Measurements from ENCODE around the gene APLF. TPM values are rescaled to one million over a fixed set of nuclear protein-coding genes. Genes with fewer than 3 reads are reported as not detected.
"Not testable (repeated sequence)": the region's sequence is repeated elsewhere in the genome, so short reads cannot be mapped to it uniquely, and the experiment has no call there.

The APLF gene
- total and polyA plus RNA-seq, 4 donors = 1.0 to 9.5 (median 3.7) TPM

- Histone ChIP-seq H3K27me3 (ENCODE audit: control insufficient read depth, insufficient read depth, low read length) (no peaks in the 10 kb centered on the region), H3K4me3 (ENCODE audit: low read depth, low read length) (no peak overlapping the region), H3K9me3 (ENCODE audit: control insufficient read depth, insufficient read depth, low read length) (no peaks in the 10 kb centered on the region), H3K36me3 (ENCODE audit: control insufficient read depth, insufficient read depth, low read length) (no peaks in the 10 kb centered on the region), H3K27ac (ENCODE audit: low read depth, low read length) (no peak overlapping the region), H3K4me1 (ENCODE audit: control insufficient read depth, insufficient read depth, low read length) (peaks cover 2% of the 10 kb centered on the region)
- 86% methylated on average over 6 of the region's 7 CpGs for WGBS (ENCODE audit: insufficient coverage)
- DNase-seq (ENCODE audit: low read depth in 4 of 6, low spot score in 6 of 6) = no peak
Observed at GRCh38 chr2:68438455-68439303, 28.7 kb upstream of the APLF start.

GRCh38 chr2:68441179-68441993 lies 26.0 kb upstream of the APLF start:
- H3K27me3 ChIP-seq (ENCODE audit: control insufficient read depth, insufficient read depth, low read length) = no peaks in the 10 kb centered on the region
- H3K9me3 ChIP-seq (ENCODE audit: control insufficient read depth, insufficient read depth, low read length) = no peaks in the 10 kb centered on the region
- peak; percentile 78 to 97 (median 88) for DNase-seq (ENCODE audit: low read depth in 4 of 6, low spot score in 6 of 6)
- 37% methylated on average over 5 of the region's 6 CpGs for WGBS (ENCODE audit: insufficient coverage)
- H3K4me3 ChIP-seq (ENCODE audit: low read depth, low read length) = no peak overlapping the region
- H3K4me1 ChIP-seq (ENCODE audit: control insufficient read depth, insufficient read depth, low read length) = peaks cover 2% of the 10 kb centered on the region
- no peaks in the 10 kb centered on the region for H3K36me3 ChIP-seq (ENCODE audit: control insufficient read depth, insufficient read depth, low read length)
- H3K27ac ChIP-seq (ENCODE audit: low read depth, low read length) = no peak overlapping the region

- no peak overlapping the region for H3K4me3 ChIP-seq (ENCODE audit: low read depth, low read length)
- no peak for DNase-seq (ENCODE audit: low read depth in 4 of 6, low spot score in 6 of 6)
- WGBS (ENCODE audit: insufficient coverage) = no CpG with 5 or more reads among the region's 2 CpGs
- H3K4me1 ChIP-seq (ENCODE audit: control insufficient read depth, insufficient read depth, low read length) = peaks cover 2% of the 10 kb centered on the region
- H3K27me3 ChIP-seq (ENCODE audit: control insufficient read depth, insufficient read depth, low read length) = no peaks in the 10 kb centered on the region
- H3K9me3 ChIP-seq (ENCODE audit: control insufficient read depth, insufficient read depth, low read length) = no peaks in the 10 kb centered on the region
- H3K27ac ChIP-seq (ENCODE audit: low read depth, low read length) = no peak overlapping the region
- no peaks in the 10 kb centered on the region for H3K36me3 ChIP-seq (ENCODE audit: control insufficient read depth, insufficient read depth, low read length)
Observed at GRCh38 chr2:68441994-68442322, 25.4 kb upstream of the APLF start.

- H3K27ac ChIP-seq (ENCODE audit: low read depth, low read length); H3K9me3 ChIP-seq (ENCODE audit: control insufficient read depth, insufficient read depth, low read length); DNase-seq (ENCODE audit: low read depth in 4 of 6, low spot score in 6 of 6); H3K4me1 ChIP-seq (ENCODE audit: control insufficient read depth, insufficient read depth, low read length); H3K27me3 ChIP-seq (ENCODE audit: control insufficient read depth, insufficient read depth, low read length); H3K36me3 ChIP-seq (ENCODE audit: control insufficient read depth, insufficient read depth, low read length); H3K4me3 ChIP-seq (ENCODE audit: low read depth, low read length): not testable (repeated sequence)
- no CpG with 5 or more reads among the region's 3 CpGs for WGBS (ENCODE audit: insufficient coverage)
Observed at GRCh38 chr2:68446425-68446824, 21.0 kb upstream of the APLF start.

GRCh38 chr2:68447118-68447517 lies 20.3 kb upstream of the APLF start:
- DNase-seq (ENCODE audit: low read depth in 4 of 6, low spot score in 6 of 6) = no peak
- no peaks in the 10 kb centered on the region for H3K36me3 ChIP-seq (ENCODE audit: control insufficient read depth, insufficient read depth, low read length)
- WGBS (ENCODE audit: insufficient coverage) = 87% methylated on average over 16 of the region's 16 CpGs
- H3K27me3 ChIP-seq (ENCODE audit: control insufficient read depth, insufficient read depth, low read length) = no peaks in the 10 kb centered on the region
- H3K4me3 ChIP-seq (ENCODE audit: low read depth, low read length) = no peak overlapping the region
- no peak overlapping the region for H3K27ac ChIP-seq (ENCODE audit: low read depth, low read length)
- H3K4me1 ChIP-seq (ENCODE audit: control insufficient read depth, insufficient read depth, low read length) = no peaks in the 10 kb centered on the region
- H3K9me3 ChIP-seq (ENCODE audit: control insufficient read depth, insufficient read depth, low read length) = no peaks in the 10 kb centered on the region

- no peaks in the 10 kb centered on the region for H3K27me3 ChIP-seq (ENCODE audit: control insufficient read depth, insufficient read depth, low read length)
- no peaks in the 10 kb centered on the region for H3K9me3 ChIP-seq (ENCODE audit: control insufficient read depth, insufficient read depth, low read length)
- H3K4me1 ChIP-seq (ENCODE audit: control insufficient read depth, insufficient read depth, low read length) = no peaks in the 10 kb centered on the region
- H3K4me3 ChIP-seq (ENCODE audit: low read depth, low read length) = no peak overlapping the region
- H3K27ac ChIP-seq (ENCODE audit: low read depth, low read length) = no peak overlapping the region
- WGBS (ENCODE audit: insufficient coverage) = 96% methylated on average over 15 of the region's 24 CpGs
- peak in 2 of 6 donors; percentile 7 to 20 for DNase-seq (ENCODE audit: low read depth in 4 of 6, low spot score in 6 of 6)
- no peaks in the 10 kb centered on the region for H3K36me3 ChIP-seq (ENCODE audit: control insufficient read depth, insufficient read depth, low read length)
Observed at GRCh38 chr2:68448671-68449653, 18.4 kb upstream of the APLF start.

GRCh38 chr2:68452158-68452900 lies 15.1 kb upstream of the APLF start:
- Histone ChIP-seq H3K4me3 (ENCODE audit: low read depth, low read length) (no peak overlapping the region), H3K9me3 (ENCODE audit: control insufficient read depth, insufficient read depth, low read length) (no peaks in the 10 kb centered on the region), H3K27ac (ENCODE audit: low read depth, low read length) (no peak overlapping the region), H3K36me3 (ENCODE audit: control insufficient read depth, insufficient read depth, low read length) (no peaks in the 10 kb centered on the region), H3K27me3 (ENCODE audit: control insufficient read depth, insufficient read depth, low read length) (no peaks in the 10 kb centered on the region), H3K4me1 (ENCODE audit: control insufficient read depth, insufficient read depth, low read length) (no peaks in the 10 kb centered on the region)
- DNase-seq (ENCODE audit: low read depth in 4 of 6, low spot score in 6 of 6) = peak in 2 of 6 donors; percentile 13 to 43
- no CpG with 5 or more reads among the region's 5 CpGs for WGBS (ENCODE audit: insufficient coverage)

GRCh38 chr2:68453761-68454360 lies 13.5 kb upstream of the APLF start:
- Histone ChIP-seq H3K4me1 (ENCODE audit: control insufficient read depth, insufficient read depth, low read length) (no peaks in the 10 kb centered on the region), H3K4me3 (ENCODE audit: low read depth, low read length) (no peak overlapping the region), H3K9me3 (ENCODE audit: control insufficient read depth, insufficient read depth, low read length) (no peaks in the 10 kb centered on the region), H3K27me3 (ENCODE audit: control insufficient read depth, insufficient read depth, low read length) (no peaks in the 10 kb centered on the region), H3K27ac (ENCODE audit: low read depth, low read length) (no peak overlapping the region), H3K36me3 (ENCODE audit: control insufficient read depth, insufficient read depth, low read length) (no peaks in the 10 kb centered on the region)
- no peak for DNase-seq (ENCODE audit: low read depth in 4 of 6, low spot score in 6 of 6)
- WGBS (ENCODE audit: insufficient coverage) = no CpG with 5 or more reads among the region's 2 CpGs

Measured in spinal cord (tissue), 10 donors.